Measurements from ENCODE around the gene ELF2. TPM values are rescaled to one million over a fixed set of nuclear protein-coding genes. Genes with fewer than 3 reads are reported as not detected.
A peak's percentile ranks its signal among the peaks of the same experiment; 100 is the strongest.
"Not testable (repeated sequence)": the region's sequence is repeated elsewhere in the genome, so short reads cannot be mapped to it uniquely, and the experiment has no call there.

Gene ELF2
- total RNA-seq, 1 experiment from 2014 or later, result 21.1 TPM

- DNase-seq (ENCODE audit: low read depth), result peak; percentile 98
Observed at GRCh38 chr4:139082750-139083606, 94.0 kb downstream of the ELF2 start.

- no peak for DNase-seq (ENCODE audit: low read depth)
Observed at GRCh38 chr4:139078926-139079325, 98.1 kb downstream of the ELF2 start.

GRCh38 chr4:139077567-139078355 lies 99.3 kb downstream of the ELF2 start:
- peak; percentile 54 for DNase-seq (ENCODE audit: low read depth)

DNA sequence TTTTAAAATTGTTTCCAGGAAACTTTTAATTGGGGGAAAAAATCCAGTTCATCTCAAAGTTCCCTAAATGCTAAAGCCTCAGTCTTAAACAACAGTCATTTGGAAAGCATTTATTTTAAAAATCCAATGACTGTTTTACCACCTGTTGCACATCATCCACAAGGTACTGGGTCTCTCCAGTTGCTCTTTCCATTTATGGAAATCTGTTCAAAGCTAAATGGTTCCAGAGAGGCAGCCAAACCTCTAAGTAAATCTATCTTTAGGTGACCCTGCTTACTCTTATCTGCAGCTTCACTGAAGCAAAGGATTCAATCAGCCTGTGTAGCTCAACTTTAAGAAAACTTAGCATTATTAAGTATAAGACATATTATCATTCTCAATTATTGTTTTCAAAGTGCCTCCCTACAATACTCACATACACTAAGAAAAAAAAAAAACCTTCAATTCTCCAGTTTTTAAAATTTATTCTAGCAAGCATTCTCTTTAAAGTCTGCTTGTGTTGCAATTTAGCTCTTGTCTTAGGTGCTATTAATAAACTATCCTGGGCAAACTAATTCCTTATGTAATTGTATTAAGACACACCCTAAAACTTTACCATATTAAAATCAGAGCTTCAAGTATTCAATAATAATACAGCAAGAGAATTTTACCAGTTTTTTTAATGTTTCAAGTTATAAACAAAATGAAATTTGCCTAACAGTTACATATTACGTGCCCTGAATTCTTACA lies 100.8 kb downstream of the ELF2 start:
- peak; percentile 65 for DNase-seq (ENCODE audit: low read depth)

DNA sequence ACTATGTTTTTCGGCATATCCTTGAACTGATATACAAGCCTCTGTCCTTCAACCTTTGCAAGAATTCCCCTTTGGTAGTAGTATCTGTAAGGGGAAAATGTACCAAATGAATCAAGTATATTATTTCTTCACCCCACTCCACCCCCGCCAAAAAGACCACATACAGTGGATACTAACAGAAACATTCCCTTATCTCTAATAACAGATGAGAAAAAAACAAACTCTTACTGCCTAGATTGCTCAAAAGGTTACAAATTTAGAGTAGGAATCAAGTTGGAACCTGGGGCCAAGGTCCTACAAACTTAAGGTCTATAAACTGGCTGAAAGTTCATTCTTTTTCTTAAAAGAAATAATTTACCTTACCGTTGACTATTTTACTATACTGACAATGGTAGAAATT lies 116.4 kb downstream of the ELF2 start:
- no peak for DNase-seq (ENCODE audit: low read depth)

DNA sequence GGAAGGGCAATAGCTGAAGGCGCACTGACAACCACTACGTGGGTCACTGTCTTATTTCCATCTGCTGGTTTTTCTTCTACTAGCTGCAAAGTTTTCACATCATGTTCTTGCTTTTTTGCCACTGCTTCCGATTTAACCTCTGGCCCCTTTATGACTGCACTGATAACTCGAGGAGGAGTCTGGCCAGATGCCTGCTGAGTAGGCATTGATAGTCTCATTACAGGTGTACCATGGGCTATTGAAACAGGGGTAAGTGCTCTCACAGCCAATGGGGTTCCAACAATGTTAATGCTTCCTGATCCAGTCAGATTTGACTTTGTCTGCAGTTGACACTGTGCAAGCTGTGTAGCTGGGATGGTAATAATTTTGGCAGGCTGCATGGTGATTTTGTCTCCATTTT lies 118.0 kb downstream of the ELF2 start:
- DNase-seq (ENCODE audit: low read depth), result not testable (repeated sequence)

- DNase-seq (ENCODE audit: low read depth), result peak; percentile 29
Observed at GRCh38 chr4:139054791-139055505, 122.1 kb downstream of the ELF2 start.

- no peak for DNase-seq (ENCODE audit: low read depth)
Observed at GRCh38 chr4:139053909-139054308, 123.1 kb downstream of the ELF2 start.

- DNase-seq (ENCODE audit: low read depth), result peak; percentile 74
Observed at GRCh38 chr4:139050446-139050845, 126.6 kb downstream of the ELF2 start.

- no peak for DNase-seq (ENCODE audit: low read depth)
Observed at GRCh38 chr4:139048026-139048425, 129.0 kb downstream of the ELF2 start.

DNA sequence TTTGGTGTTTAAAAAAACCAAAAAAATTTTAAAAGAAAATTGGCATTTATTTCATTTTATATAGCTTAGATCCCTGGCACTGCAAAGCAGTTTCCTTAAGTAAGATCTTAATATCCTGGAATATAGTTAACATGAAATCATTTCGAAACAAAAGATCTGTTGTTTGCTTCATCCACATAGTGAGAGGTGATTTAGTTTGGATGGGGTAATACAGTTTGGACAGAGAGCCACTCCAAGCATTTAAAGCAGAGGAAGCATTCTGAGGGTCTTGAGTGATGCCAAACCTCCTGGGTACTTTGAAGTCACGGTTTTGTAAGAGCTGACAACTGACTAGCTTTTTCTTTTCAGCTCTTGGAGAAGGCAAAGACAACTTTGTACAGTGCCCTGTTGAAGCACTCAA lies 132.7 kb downstream of the ELF2 start:
- DNase-seq (ENCODE audit: low read depth), result no peak

DNA sequence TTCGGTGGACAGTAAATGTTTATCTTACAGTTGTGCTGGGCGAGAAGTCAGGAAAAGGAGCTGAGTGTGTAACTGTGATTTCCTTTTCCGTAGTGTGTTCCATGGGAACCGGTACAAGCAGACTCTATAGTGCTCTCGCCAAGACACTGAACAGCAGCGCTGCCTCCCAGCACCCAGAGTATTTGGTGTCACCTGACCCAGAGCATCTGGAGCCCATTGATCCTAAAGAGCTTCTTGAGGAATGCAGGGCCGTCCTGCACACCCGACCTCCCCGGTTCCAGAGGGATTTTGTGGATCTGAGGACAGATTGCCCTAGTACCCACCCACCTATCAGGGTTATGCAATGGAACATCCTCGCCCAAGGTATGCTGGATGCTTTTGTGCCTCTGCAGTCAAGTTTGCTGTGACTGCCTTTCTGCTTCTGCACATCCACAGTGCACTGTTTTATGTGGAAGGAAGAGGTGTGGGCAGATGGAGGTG lies 134.0 kb downstream of the ELF2 start:
- no peak for DNase-seq (ENCODE audit: low read depth)

DNA sequence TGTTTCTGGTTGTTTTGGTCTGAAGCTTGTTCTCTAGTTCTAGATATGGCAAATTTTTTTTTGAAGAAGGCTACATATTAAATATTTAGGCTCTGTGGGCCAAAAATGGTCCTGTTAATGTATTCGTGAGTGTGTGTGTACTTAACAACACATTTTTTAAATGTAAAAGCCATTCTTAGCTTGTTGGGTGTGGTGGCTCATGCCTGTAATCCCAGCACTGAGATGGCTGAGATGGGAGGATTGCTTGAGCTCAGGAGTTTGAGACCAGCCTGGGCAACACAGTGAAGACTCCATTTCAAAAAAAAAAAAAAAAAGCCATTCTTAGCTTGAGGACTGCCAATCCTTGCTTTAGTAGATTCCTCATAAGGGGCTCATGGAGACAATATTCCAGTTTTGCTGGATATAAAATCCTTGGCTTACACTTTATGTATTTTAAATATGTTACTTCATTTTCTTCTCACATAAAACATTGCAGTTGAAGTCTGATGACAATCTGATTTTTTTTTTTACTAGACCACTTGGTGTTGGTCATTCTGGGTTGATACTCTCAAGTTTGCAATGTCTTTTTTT lies 138.1 kb downstream of the ELF2 start:
- no peak for DNase-seq (ENCODE audit: low read depth)

DNA sequence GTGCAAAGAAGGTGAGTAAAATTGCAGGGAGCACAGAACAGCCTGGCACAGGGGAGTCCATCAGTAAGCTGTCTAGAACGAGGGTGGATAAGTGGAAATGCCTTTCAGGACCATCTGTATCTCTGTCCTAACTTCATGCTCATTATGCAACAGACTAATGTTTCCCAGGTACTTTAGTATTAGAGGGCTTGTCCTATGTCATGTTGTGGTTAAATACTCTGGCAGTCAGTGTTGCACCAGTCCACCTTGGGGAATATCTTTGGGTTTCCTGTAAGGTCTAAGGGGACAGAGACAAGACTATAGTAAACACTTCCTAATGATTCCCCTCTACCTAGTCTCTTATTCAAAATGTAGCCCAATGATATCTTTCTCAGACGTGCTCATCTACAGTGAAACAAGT lies 140.1 kb downstream of the ELF2 start:
- DNase-seq (ENCODE audit: low read depth), result no peak

DNA sequence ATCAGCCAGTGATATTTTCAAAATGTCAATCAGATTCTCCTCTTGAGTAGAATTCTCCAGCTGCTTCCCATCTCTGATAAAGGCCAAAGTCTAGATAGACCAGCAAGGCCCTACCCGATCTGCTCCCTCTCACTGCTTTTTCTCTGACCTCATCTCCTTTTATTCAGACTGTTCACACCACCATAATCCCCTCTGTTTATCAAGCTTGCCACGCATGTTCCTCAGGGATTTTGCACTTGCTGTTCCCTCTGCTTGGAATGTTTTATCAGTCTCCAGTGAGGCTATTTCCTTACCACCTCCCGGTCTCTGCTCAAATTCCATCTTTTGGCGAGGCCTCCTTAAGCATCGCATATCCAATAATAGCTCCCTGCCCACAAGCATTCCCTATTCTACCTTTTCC lies 141.4 kb downstream of the ELF2 start:
- DNase-seq (ENCODE audit: low read depth), result no peak

DNA sequence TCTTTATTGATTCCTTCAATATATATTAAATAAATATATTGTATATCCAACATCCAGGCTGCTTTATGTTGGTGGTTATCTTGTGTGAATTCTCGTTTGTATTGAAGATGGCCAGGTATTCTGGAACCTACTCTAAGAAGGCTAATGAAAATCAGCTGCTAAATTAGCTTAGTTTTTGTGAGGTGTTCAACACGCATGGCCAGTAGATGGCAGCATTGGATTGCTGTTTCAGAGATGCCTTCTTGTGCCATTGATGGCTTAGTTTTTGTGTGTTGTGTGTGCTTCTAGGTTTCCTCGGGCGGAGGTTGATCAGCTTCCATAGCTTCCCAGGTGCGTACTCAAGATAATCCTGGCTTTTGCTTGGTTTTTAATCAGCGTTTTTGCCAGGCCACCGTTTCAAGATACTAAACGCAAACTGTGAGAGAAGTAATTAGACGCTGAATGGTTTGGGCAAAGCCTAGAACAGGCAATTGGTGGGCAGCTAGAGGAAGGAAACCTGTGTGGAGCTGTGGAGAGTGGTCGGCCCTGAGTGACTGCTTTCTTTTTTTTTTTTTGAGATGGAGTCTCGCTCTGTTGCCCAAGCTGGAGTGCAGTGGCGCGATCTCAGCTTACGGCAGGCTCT lies 146.3 kb downstream of the ELF2 start:
- DNase-seq (ENCODE audit: low read depth), result peak; percentile 74

GRCh38 chr4:139029866-139030363 lies 147.1 kb downstream of the ELF2 start:
- not testable (repeated sequence) for DNase-seq (ENCODE audit: low read depth)

DNA sequence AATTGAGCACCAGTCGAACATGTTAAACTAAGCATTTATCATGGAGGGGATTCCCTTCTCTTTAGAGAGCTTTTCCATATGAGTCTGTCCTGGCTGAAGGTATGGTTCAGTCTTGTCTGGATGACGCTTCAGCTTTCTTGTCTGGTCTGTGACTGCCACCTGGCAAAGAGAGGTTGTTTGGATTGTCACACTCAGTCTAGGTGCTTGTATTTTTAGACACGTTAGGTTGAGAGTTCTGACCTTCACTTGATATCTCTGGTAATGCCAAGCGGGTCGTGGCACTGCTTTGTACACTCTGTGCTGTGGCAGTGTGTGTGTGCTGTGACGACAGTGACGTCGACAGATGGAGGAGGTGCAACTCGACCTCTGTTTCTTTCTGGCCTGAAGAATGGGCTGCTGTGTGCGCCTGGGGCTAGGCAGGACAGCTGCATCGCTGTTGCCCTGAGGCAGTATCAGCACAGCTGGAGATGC lies 148.8 kb downstream of the ELF2 start:
- no peak for DNase-seq (ENCODE audit: low read depth)

- DNase-seq (ENCODE audit: low read depth), result no peak
Observed at GRCh38 chr4:139027776-139028175, 149.2 kb downstream of the ELF2 start.

- DNase-seq (ENCODE audit: low read depth), result no peak
Observed at GRCh38 chr4:139025841-139026240, 151.2 kb downstream of the ELF2 start.
